Measurements from ENCODE around the gene TMEM145. TPM values are rescaled to one million over a fixed set of nuclear protein-coding genes. Genes with fewer than 3 reads are reported as not detected.

Gene TMEM145
- total and polyA plus RNA-seq, 9 of the 15 experiments (the other 6 are each of a cell fraction or from before 2014, with no cell fraction given): 0.80 to 5.5 (median 1.9) TPM; not detected in 3

DNA sequence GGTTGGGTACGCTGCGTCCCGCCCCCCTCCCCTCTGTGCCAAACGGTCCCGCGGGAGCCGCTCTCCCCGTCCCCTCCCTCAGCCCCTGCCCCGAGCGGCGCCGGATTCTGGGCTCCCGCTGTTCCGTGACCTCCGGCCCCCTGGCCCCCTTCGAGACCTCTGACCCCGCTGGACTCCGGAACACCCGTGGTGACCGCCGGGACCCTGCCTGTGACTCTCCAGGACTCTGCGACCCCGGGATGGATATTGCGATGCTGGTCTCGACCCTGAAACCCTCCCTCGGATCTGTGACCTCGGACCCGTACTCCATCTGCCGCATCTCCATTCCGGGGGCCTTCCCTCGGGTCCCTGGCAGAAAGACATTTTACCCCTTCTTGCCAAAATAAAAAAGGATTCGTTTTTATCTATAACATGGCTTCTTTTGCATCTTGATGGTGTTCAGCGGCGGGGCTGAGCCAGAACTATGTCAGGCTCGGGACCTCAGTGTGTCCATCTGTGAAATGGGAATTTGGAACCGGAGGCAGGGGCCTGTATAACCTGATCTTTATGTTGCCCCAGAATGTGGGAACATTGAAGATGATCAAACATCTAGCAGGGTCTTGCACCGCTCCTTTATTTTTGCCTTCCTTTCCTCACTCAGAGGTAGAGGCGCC is 11.7 kb downstream of the TMEM145 start (continued):
- TF ChIP-seq CHAMP1 (IDR thresholded peaks at IDR 0.05): no peak
- peak; percentile 35; the same call in 1 of the 2 replicates for TF ChIP-seq L3MBTL2 (IDR thresholded peaks at IDR 0.05)
- TF ChIP-seq EWSR1 (IDR thresholded peaks at IDR 0.05; ENCODE audit: borderline replicate concordance, low read depth, partially characterized antibody): no peak
- peak; percentile 61; the same call in 1 of the 2 replicates for TF ChIP-seq ZNF24 (IDR thresholded peaks at IDR 0.05)
- peak in 1 of 2 experiments; percentile 16; a peak in 1 of 4 replicates for TF ChIP-seq MLLT1 (IDR thresholded peaks at IDR 0.05)
- TF ChIP-seq, protein P1, sequence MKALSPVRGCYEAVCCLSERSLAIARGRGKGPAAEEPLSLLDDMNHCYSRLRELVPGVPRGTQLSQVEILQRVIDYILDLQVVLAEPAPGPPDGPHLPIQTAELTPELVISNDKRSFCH (CRISPR knock-in tag; IDR thresholded peaks at IDR 0.05): no peak
- TF ChIP-seq, protein P1 (tag; IDR thresholded peaks at IDR 0.05): 0 out of 2 replicates have a peak, but pooled peaks have one; percentile 26
- no peak for TF ChIP-seq NEUROD1 (IDR thresholded peaks at IDR 0.05; ENCODE audit: borderline replicate concordance, low read depth, low read length, partially characterized antibody)
- no peak for TF ChIP-seq ZNF830 (CRISPR knock-in tag; IDR thresholded peaks at IDR 0.05)
- TF ChIP-seq ZNF589 (CRISPR knock-in tag; IDR thresholded peaks at IDR 0.05; ENCODE audit: low read depth): no peak
- no peak for TF ChIP-seq RBM22 (IDR thresholded peaks at IDR 0.05; ENCODE audit: low read depth, low read length, poor library complexity, severe bottlenecking)
- TF ChIP-seq PYGO2 (tag; IDR thresholded peaks at IDR 0.05): no peak
- TF ChIP-seq HDAC2 (IDR thresholded peaks at IDR 0.05): peak; percentile 84
- TF ChIP-seq ADNP (tag; IDR thresholded peaks at IDR 0.05): peak; percentile 93
- TF ChIP-seq KDM1A (IDR thresholded peaks at IDR 0.05): peak; percentile 22 to 73; a peak in 3 of 4 replicates
- no peak for TF ChIP-seq TCF3 (CRISPR knock-in tag; IDR thresholded peaks at IDR 0.05)
- TF ChIP-seq RNF2 (IDR thresholded peaks at IDR 0.05): no peak
- TF ChIP-seq KLF13 (tag; IDR thresholded peaks at IDR 0.05; ENCODE audit: borderline replicate concordance, low read depth): no peak
- TF ChIP-seq RREB1 (CRISPR knock-in tag; IDR thresholded peaks at IDR 0.05): no peak

Measured in K562 (cell line).